Amniotic epithelial cell (primary cell): ENCODE data around the gene TTC9B.
"Not testable (repeated sequence)": the region's sequence is repeated elsewhere in the genome, so short reads cannot be mapped to it uniquely, and the experiment has no call there.

ENCODE experiments used
- DNase-seq: peaks from one replicate; pipeline ENCODE4 v3.0.0-alpha.2; 2010; ENCODE audit warnings: low read depth

Gene TTC9B

GRCh38 chr19:40214936-40215335, 3.2 kb downstream of the TTC9B start:
- no peak for DNase-seq

GRCh38 chr19:40213882-40214570, 4.2 kb downstream of the TTC9B start:
- no peak for DNase-seq

GRCh38 chr19:40213251-40213829, 4.8 kb downstream of the TTC9B start:
- DNase-seq = no peak

- no peak for DNase-seq
Measured at GRCh38 chr19:40210889-40211288, 7.3 kb downstream of the TTC9B start.

- DNase-seq = no peak
Measured at GRCh38 chr19:40208602-40209001, 9.6 kb downstream of the TTC9B start.

GRCh38 chr19:40205760-40206159, 12.4 kb downstream of the TTC9B start:
- DNase-seq = no peak

GRCh38 chr19:40204381-40204780, 13.8 kb downstream of the TTC9B start:
- no peak for DNase-seq

GRCh38 chr19:40200341-40201099, 17.7 kb downstream of the TTC9B start:
- peak; percentile 47 for DNase-seq

- no peak for DNase-seq
Measured at GRCh38 chr19:40198272-40198990, 19.8 kb downstream of the TTC9B start.

GRCh38 chr19:40193587-40193849, 24.7 kb downstream of the TTC9B start:
- no peak for DNase-seq

- DNase-seq = no peak
Measured at GRCh38 chr19:40192758-40193586, 25.2 kb downstream of the TTC9B start.

GRCh38 chr19:40191836-40192646, 26.1 kb downstream of the TTC9B start:
- DNase-seq = no peak

GRCh38 chr19:40190891-40191835, 27.0 kb downstream of the TTC9B start, which contains the start of gene MAP3K10:
Gene MAP3K10, plus strand, starts transcription at chr19:40191426. Its CDS starts 606 bp downstream, at chr19:40192032.
- peak; percentile 57 for DNase-seq

- DNase-seq = no peak
Measured at GRCh38 chr19:40184273-40184672, 33.9 kb downstream of the TTC9B start.

GRCh38 chr19:40178756-40179155, 39.4 kb downstream of the TTC9B start:
- DNase-seq = no peak

GRCh38 chr19:40177286-40178070, 40.7 kb downstream of the TTC9B start:
- DNase-seq = no peak

GRCh38 chr19:40175820-40176219, 42.4 kb downstream of the TTC9B start:
- DNase-seq = no peak

GRCh38 chr19:40174092-40174491, 44.1 kb downstream of the TTC9B start:
- DNase-seq = no peak

- not testable (repeated sequence) for DNase-seq
Measured at GRCh38 chr19:40171293-40171692, 46.9 kb downstream of the TTC9B start.
